Measurements from ENCODE around the gene NUP155.
"Not testable (repeated sequence)": the region's sequence is repeated elsewhere in the genome, so short reads cannot be mapped to it uniquely, and the experiment has no call there.

Gene NUP155

GRCh38 chr5:37272511-37272910 is 98.4 kb downstream of the NUP155 start:
- no peak overlapping the region for H3K18ac ChIP-seq (ENCODE audit: low read length)
- H3K36me3 ChIP-seq (replicated peaks in 1 of 2; ENCODE audit: control insufficient read depth in 2 of 2, insufficient read depth in 2 of 2, low read length in 2 of 2), result no peaks in the 10 kb centered on the region
- no peak overlapping the region for H3K9ac ChIP-seq (ENCODE audit: low read depth, low read length, poor library complexity)
- WGBS, 2 donors (ENCODE audit: extremely low coverage in 2 of 2, insufficient read length in 2 of 2, insufficient replicate concordance in 1 of 2), result no CpG with 5 or more reads among the region's 1 CpG
- H3K14ac ChIP-seq (ENCODE audit: low read length), result no peak overlapping the region
- H2BK5ac ChIP-seq (ENCODE audit: low read length), result no peak overlapping the region
- H3K27ac ChIP-seq (replicated peaks; ENCODE audit: low read length), result no peak overlapping the region
- no peak overlapping the region for H3K4me2 ChIP-seq (ENCODE audit: insufficient read depth, low read length, poor library complexity, severe bottlenecking)
- DNase-seq (ENCODE audit: low spot score), result no peak
- no peak overlapping the region for H4K91ac ChIP-seq (ENCODE audit: low read depth, low read length, poor library complexity)
- no peak overlapping the region for H2BK15ac ChIP-seq (ENCODE audit: low read length)
- H2AK5ac ChIP-seq (ENCODE audit: low read depth, low read length), result no peak overlapping the region
- H3K4me1 ChIP-seq (ENCODE audit: control insufficient read depth in 2 of 2, insufficient read depth in 1 of 2, low read depth in 1 of 2, low read length in 2 of 2), result no peaks in the 10 kb centered on the region
- H2BK120ac ChIP-seq (ENCODE audit: low read depth, low read length), result no peak overlapping the region
- no peaks in the 10 kb centered on the region for H3K27me3 ChIP-seq (ENCODE audit: control insufficient read depth in 3 of 3, insufficient read depth in 3 of 3, low read depth in 1 of 3, low read length in 3 of 3)
- H3K79me1 ChIP-seq (ENCODE audit: low read depth, low read length), result no peaks in the 10 kb centered on the region
- no peak overlapping the region for H3K4ac ChIP-seq (ENCODE audit: low read length)
- no peak overlapping the region for H3K23ac ChIP-seq (ENCODE audit: low read depth, low read length, poor library complexity)
- no peak overlapping the region for H4K8ac ChIP-seq (ENCODE audit: low read depth, low read length)
- H2AFZ ChIP-seq (ENCODE audit: low read length), result no peak overlapping the region
- peaks cover 0 to 10% of the 10 kb centered on the region in 2 donors for H3K9me3 ChIP-seq (replicated peaks in 1 of 2; ENCODE audit: control insufficient read depth in 2 of 2, insufficient read depth in 1 of 2, low read depth in 1 of 2, low read length in 2 of 2)
- H3K4me3 ChIP-seq (ENCODE audit: low read length in 2 of 2), result no peak overlapping the region
- no peak overlapping the region for H2BK12ac ChIP-seq (ENCODE audit: low read length)

DNA sequence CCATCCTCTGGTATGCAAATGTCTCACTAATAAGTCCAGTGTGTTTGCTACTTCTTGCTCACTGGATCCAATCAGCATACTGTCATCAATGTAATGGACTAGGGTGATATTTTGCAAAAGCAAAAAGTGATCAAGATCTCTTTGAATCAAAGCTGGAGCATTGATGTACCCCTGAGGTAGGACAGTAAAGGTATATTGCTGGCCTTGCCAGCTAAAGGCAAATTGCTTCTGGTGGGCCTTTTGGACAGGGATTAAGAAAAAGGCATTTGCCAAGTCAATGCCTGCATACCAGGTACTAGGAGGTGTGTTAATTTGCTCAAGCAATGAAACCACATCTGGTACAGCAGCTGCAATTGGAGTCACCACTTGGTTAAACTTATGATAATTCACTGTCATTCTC is 102.8 kb downstream of the NUP155 start:
- H2BK12ac ChIP-seq (ENCODE audit: low read length); H3K14ac ChIP-seq (ENCODE audit: low read length); H3K79me1 ChIP-seq (ENCODE audit: low read depth, low read length); H2AK5ac ChIP-seq (ENCODE audit: low read depth, low read length); H3K4me2 ChIP-seq (ENCODE audit: insufficient read depth, low read length, poor library complexity, severe bottlenecking); H3K4me3 ChIP-seq (ENCODE audit: low read length in 2 of 2); H3K4ac ChIP-seq (ENCODE audit: low read length); H3K27ac ChIP-seq (replicated peaks; ENCODE audit: low read length); H2BK15ac ChIP-seq (ENCODE audit: low read length); H3K18ac ChIP-seq (ENCODE audit: low read length); DNase-seq (ENCODE audit: low spot score); H3K36me3 ChIP-seq (replicated peaks in 1 of 2; ENCODE audit: control insufficient read depth in 2 of 2, insufficient read depth in 2 of 2, low read length in 2 of 2); H4K91ac ChIP-seq (ENCODE audit: low read depth, low read length, poor library complexity); H2BK120ac ChIP-seq (ENCODE audit: low read depth, low read length); H3K9ac ChIP-seq (ENCODE audit: low read depth, low read length, poor library complexity); H3K23ac ChIP-seq (ENCODE audit: low read depth, low read length, poor library complexity); H3K4me1 ChIP-seq (ENCODE audit: control insufficient read depth in 2 of 2, insufficient read depth in 1 of 2, low read depth in 1 of 2, low read length in 2 of 2); H2BK5ac ChIP-seq (ENCODE audit: low read length); H2AFZ ChIP-seq (ENCODE audit: low read length); H4K8ac ChIP-seq (ENCODE audit: low read depth, low read length); H3K27me3 ChIP-seq (ENCODE audit: control insufficient read depth in 3 of 3, insufficient read depth in 3 of 3, low read depth in 1 of 3, low read length in 3 of 3): not testable (repeated sequence)
- H3K9me3 ChIP-seq (replicated peaks in 1 of 2; ENCODE audit: control insufficient read depth in 2 of 2, insufficient read depth in 1 of 2, low read depth in 1 of 2, low read length in 2 of 2), result peaks cover 0 to 10% of the 10 kb centered on the region in 2 donors

GRCh38 chr5:37255774-37256358 is 115.0 kb downstream of the NUP155 start:
- H3K4ac ChIP-seq (ENCODE audit: low read length), result no peak overlapping the region
- H4K8ac ChIP-seq (ENCODE audit: low read depth, low read length), result no peak overlapping the region
- no peak overlapping the region for H3K4me2 ChIP-seq (ENCODE audit: insufficient read depth, low read length, poor library complexity, severe bottlenecking)
- H3K27me3 ChIP-seq (ENCODE audit: control insufficient read depth in 3 of 3, insufficient read depth in 3 of 3, low read depth in 1 of 3, low read length in 3 of 3), result no peaks in the 10 kb centered on the region
- no peak overlapping the region for H2BK12ac ChIP-seq (ENCODE audit: low read length)
- no peaks in the 10 kb centered on the region for H3K79me1 ChIP-seq (ENCODE audit: low read depth, low read length)
- H2AK5ac ChIP-seq (ENCODE audit: low read depth, low read length), result no peak overlapping the region
- H3K23ac ChIP-seq (ENCODE audit: low read depth, low read length, poor library complexity), result no peak overlapping the region
- H3K9ac ChIP-seq (ENCODE audit: low read depth, low read length, poor library complexity), result no peak overlapping the region
- H2AFZ ChIP-seq (ENCODE audit: low read length), result no peak overlapping the region
- H3K4me1 ChIP-seq (ENCODE audit: control insufficient read depth in 2 of 2, insufficient read depth in 1 of 2, low read depth in 1 of 2, low read length in 2 of 2), result no peaks in the 10 kb centered on the region
- no peaks in the 10 kb centered on the region for H3K36me3 ChIP-seq (replicated peaks in 1 of 2; ENCODE audit: control insufficient read depth in 2 of 2, insufficient read depth in 2 of 2, low read length in 2 of 2)
- H2BK120ac ChIP-seq (ENCODE audit: low read depth, low read length), result no peak overlapping the region
- no peak overlapping the region for H2BK5ac ChIP-seq (ENCODE audit: low read length)
- H3K27ac ChIP-seq (replicated peaks; ENCODE audit: low read length), result no peak overlapping the region
- no peak overlapping the region for H3K14ac ChIP-seq (ENCODE audit: low read length)
- no peak overlapping the region for H4K91ac ChIP-seq (ENCODE audit: low read depth, low read length, poor library complexity)
- no peak overlapping the region for H3K18ac ChIP-seq (ENCODE audit: low read length)
- DNase-seq (ENCODE audit: low spot score), result no peak
- H2BK15ac ChIP-seq (ENCODE audit: low read length), result no peak overlapping the region
- peaks cover 0 to 8% of the 10 kb centered on the region in 2 donors for H3K9me3 ChIP-seq (replicated peaks in 1 of 2; ENCODE audit: control insufficient read depth in 2 of 2, insufficient read depth in 1 of 2, low read depth in 1 of 2, low read length in 2 of 2)
- WGBS, 2 donors (ENCODE audit: extremely low coverage in 2 of 2, insufficient read length in 2 of 2, insufficient replicate concordance in 1 of 2), result no CpG with 5 or more reads among the region's 4 CpGs
- no peak overlapping the region for H3K4me3 ChIP-seq (ENCODE audit: low read length in 2 of 2)

GRCh38 chr5:37254581-37254980 is 116.3 kb downstream of the NUP155 start:
- Histone ChIP-seq H3K18ac (ENCODE audit: low read length) (no peak overlapping the region), H3K4me2 (ENCODE audit: insufficient read depth, low read length, poor library complexity, severe bottlenecking) (no peak overlapping the region), H2BK15ac (ENCODE audit: low read length) (no peak overlapping the region), H2BK120ac (ENCODE audit: low read depth, low read length) (no peak overlapping the region), H3K9ac (ENCODE audit: low read depth, low read length, poor library complexity) (no peak overlapping the region), H3K23ac (ENCODE audit: low read depth, low read length, poor library complexity) (no peak overlapping the region), H3K4ac (ENCODE audit: low read length) (no peak overlapping the region), H2BK12ac (ENCODE audit: low read length) (no peak overlapping the region), H3K79me1 (ENCODE audit: low read depth, low read length) (no peaks in the 10 kb centered on the region), H3K36me3 (replicated peaks in 1 of 2; ENCODE audit: control insufficient read depth in 2 of 2, insufficient read depth in 2 of 2, low read length in 2 of 2) (no peaks in the 10 kb centered on the region), H2AFZ (ENCODE audit: low read length) (no peak overlapping the region), H4K8ac (ENCODE audit: low read depth, low read length) (no peak overlapping the region), H4K91ac (ENCODE audit: low read depth, low read length, poor library complexity) (no peak overlapping the region), H3K9me3 (replicated peaks in 1 of 2; ENCODE audit: control insufficient read depth in 2 of 2, insufficient read depth in 1 of 2, low read depth in 1 of 2, low read length in 2 of 2) (peaks cover 0 to 8% of the 10 kb centered on the region in 2 donors), H3K4me1 (ENCODE audit: control insufficient read depth in 2 of 2, insufficient read depth in 1 of 2, low read depth in 1 of 2, low read length in 2 of 2) (peaks cover 1 to 4% of the 10 kb centered on the region in 2 donors), H3K27me3 (ENCODE audit: control insufficient read depth in 3 of 3, insufficient read depth in 3 of 3, low read depth in 1 of 3, low read length in 3 of 3) (no peaks in the 10 kb centered on the region), H2AK5ac (ENCODE audit: low read depth, low read length) (no peak overlapping the region), H2BK5ac (ENCODE audit: low read length) (no peak overlapping the region), H3K4me3 (ENCODE audit: low read length in 2 of 2) (no peak overlapping the region), H3K27ac (replicated peaks; ENCODE audit: low read length) (no peak overlapping the region), H3K14ac (ENCODE audit: low read length) (no peak overlapping the region)
- DNase-seq (ENCODE audit: low spot score), result no peak
- WGBS, 2 donors (ENCODE audit: extremely low coverage in 2 of 2, insufficient read length in 2 of 2, insufficient replicate concordance in 1 of 2), result no CpG with 5 or more reads among the region's 1 CpG

Data from neuronal stem cell (in vitro differentiated cells).